ENCODE measurements around the gene RTRAF.

RTRAF gene

GRCh38 chr14:51969852-51970540, 19.4 kb upstream of the RTRAF start:
- no peak for DNase-seq (ENCODE audit: low read depth in 1 of 2, low spot score in 1 of 2)
- in situ Hi-C loops (cut with HindIII; ENCODE audit: low pct_unique_long_range_greater_than_20kb, low sequenced_read_pairs) = no loop called here
- no peak for TF ChIP-seq JUND (IDR thresholded peaks at IDR 0.05; ENCODE audit: low read depth)

- no peak for TF ChIP-seq JUND (IDR thresholded peaks at IDR 0.05; ENCODE audit: low read depth)
- in situ Hi-C loops (cut with HindIII; ENCODE audit: low pct_unique_long_range_greater_than_20kb, low sequenced_read_pairs) = no loop called here
- no peak for DNase-seq (ENCODE audit: low read depth in 1 of 2, low spot score in 1 of 2)
Observed at GRCh38 chr14:51972566-51972965, 16.8 kb upstream of the RTRAF start.

GRCh38 chr14:51977075-51977474, 12.3 kb upstream of the RTRAF start:
- no peak for DNase-seq (ENCODE audit: low read depth in 1 of 2, low spot score in 1 of 2)
- no peak for TF ChIP-seq JUND (IDR thresholded peaks at IDR 0.05; ENCODE audit: low read depth)
- in situ Hi-C loops (cut with HindIII; ENCODE audit: low pct_unique_long_range_greater_than_20kb, low sequenced_read_pairs) = no loop called here

DNA sequence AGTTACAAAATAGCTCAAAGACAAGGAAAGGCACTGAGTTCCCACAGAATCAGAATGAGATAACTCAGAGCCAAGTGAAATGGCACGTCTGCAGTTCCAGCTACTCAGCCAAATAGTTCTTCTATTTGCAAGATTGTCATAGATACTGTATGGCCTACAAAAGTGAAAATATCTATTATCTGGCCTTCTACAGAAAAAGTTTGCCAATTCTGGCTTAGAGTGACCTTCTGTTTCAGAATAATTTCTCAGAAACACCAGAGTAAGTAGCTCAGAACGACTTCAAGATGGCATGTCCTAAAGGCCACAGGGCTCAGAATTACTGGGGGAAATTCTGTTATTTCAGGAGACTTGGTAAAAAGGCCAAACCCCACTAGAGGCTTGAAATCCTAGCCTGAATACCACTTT, 10.7 kb upstream of the RTRAF start:
- TF ChIP-seq JUND (IDR thresholded peaks at IDR 0.05; ENCODE audit: low read depth) = no peak
- no peak for DNase-seq (ENCODE audit: low read depth in 1 of 2, low spot score in 1 of 2)
- in situ Hi-C loops (cut with HindIII; ENCODE audit: low pct_unique_long_range_greater_than_20kb, low sequenced_read_pairs) = no loop called here

- no peak for TF ChIP-seq JUND (IDR thresholded peaks at IDR 0.05; ENCODE audit: low read depth)
- peak; percentile 62 to 85 for DNase-seq (ENCODE audit: low read depth in 1 of 2, low spot score in 1 of 2)
- in situ Hi-C loops (cut with HindIII; ENCODE audit: low pct_unique_long_range_greater_than_20kb, low sequenced_read_pairs) = no loop called here
Observed at GRCh38 chr14:51979088-51979709, 10.1 kb upstream of the RTRAF start.

DNA sequence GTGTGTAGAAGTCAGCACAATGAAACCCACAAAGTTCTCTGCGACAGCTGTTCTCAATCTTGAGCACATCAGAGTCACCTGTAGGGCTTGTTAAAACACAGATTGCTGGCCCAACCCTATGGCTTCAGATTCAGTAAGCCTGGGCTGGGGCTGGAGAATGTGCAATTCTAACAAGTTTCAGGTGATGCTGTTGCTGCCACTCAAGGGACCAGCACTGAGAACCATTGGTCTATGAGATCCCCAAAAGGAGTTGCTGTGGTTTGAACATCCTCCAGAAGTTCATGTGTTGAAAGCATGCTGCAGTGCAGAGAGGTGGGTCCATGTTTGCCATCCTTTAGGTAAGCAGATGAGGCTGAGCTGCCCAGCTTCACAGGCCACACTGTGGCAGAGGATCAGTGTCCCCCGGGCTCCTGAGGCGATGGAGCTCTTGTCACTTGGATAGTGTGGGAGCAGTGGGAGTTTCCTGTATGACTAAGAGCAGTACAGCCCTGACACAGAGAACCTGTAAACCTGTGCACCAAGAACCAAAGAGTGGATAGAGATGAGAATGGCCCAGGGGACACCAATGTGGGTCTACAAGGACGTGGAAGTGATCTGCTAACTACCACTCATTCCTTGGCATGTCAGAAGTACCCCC, 8.0 kb upstream of the RTRAF start:
- DNase-seq (ENCODE audit: low read depth in 1 of 2, low spot score in 1 of 2) = no peak
- in situ Hi-C loops (cut with HindIII; ENCODE audit: low pct_unique_long_range_greater_than_20kb, low sequenced_read_pairs) = no loop called here
- no peak for TF ChIP-seq JUND (IDR thresholded peaks at IDR 0.05; ENCODE audit: low read depth)

DNA sequence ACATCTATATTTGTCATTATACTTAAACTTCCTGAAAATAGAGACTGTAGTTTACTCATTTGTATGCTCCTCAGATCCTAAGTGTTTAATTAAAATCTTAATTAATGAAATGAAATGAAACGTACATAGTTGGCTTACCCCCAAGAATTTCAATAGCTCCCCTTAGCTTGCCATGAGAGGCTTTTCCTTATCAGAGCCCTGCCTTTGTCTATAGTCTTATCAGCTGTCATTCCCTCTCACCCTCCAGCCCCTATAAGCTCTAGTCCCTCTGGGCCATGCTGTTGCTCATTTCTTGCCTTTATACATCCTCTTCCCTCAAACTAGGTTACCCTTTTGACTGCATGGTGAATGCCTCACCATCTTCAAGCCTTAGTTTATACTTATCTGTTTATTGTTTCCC, 1.1 kb upstream of the RTRAF start:
- no peak for DNase-seq (ENCODE audit: low read depth in 1 of 2, low spot score in 1 of 2)
- TF ChIP-seq JUND (IDR thresholded peaks at IDR 0.05; ENCODE audit: low read depth) = no peak
- in situ Hi-C loops (cut with HindIII; ENCODE audit: low pct_unique_long_range_greater_than_20kb, low sequenced_read_pairs) = no loop called here

DNA sequence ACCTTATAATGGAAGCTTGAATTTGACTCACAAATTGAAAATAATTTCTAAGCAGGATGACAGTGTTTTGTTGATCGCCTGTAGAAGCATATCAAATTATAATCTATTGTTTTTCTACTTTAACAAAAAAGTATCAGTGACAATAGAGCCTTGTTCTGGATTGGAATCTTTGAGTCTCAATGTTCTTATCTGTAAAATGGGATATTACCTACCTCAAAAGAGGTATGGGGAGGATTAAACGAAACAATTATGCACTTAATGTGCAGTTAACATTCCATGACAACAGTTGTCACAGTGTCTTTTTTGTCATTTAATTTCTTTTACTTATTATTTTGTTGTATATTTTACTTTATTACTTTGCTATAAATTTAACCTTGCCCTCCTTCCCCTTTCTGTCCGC, 1.1 kb downstream of the RTRAF start:
- no peak for TF ChIP-seq JUND (IDR thresholded peaks at IDR 0.05; ENCODE audit: low read depth)
- in situ Hi-C loops (cut with HindIII; ENCODE audit: low pct_unique_long_range_greater_than_20kb, low sequenced_read_pairs) = no loop called here
- DNase-seq (ENCODE audit: low read depth in 1 of 2, low spot score in 1 of 2) = no peak

GRCh38 chr14:51993285-51993920, 4.1 kb downstream of the RTRAF start:
- TF ChIP-seq JUND (IDR thresholded peaks at IDR 0.05; ENCODE audit: low read depth) = no peak
- DNase-seq (ENCODE audit: low read depth in 1 of 2, low spot score in 1 of 2) = no peak
- in situ Hi-C loops (cut with HindIII; ENCODE audit: low pct_unique_long_range_greater_than_20kb, low sequenced_read_pairs) = no loop called here

DNA sequence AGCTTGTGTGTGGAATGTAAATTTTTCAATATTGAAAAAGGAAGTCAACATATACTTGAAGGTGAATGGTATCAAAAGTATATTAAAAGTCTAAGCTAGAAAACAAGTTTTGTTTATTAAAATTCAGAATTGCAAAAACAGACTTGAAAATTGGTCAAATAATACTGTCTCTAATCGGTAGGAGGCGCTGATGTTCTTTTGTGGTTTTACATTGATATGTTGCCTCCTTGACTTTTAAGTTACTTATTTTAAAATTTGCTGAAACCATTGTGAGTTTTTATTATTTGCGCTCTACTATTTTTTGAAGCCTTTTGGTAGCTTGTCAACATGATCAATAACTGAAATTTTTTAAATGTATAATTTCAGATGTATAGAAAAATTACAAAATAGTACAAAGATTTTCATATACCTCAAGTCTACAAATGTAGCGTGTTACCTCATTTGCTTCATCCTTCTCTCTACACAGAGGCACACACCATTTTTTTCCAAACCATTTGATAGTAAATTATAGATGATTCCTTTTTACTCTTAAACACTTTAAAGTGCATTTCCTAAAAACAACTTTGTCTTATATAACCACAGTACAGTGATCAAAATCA, 6.9 kb downstream of the RTRAF start:
- peak in 1 of 2 experiments; percentile 41 for DNase-seq (ENCODE audit: low read depth in 1 of 2, low spot score in 1 of 2)
- in situ Hi-C loops (cut with HindIII; ENCODE audit: low pct_unique_long_range_greater_than_20kb, low sequenced_read_pairs) = no loop called here
- no peak for TF ChIP-seq JUND (IDR thresholded peaks at IDR 0.05; ENCODE audit: low read depth)

DNA sequence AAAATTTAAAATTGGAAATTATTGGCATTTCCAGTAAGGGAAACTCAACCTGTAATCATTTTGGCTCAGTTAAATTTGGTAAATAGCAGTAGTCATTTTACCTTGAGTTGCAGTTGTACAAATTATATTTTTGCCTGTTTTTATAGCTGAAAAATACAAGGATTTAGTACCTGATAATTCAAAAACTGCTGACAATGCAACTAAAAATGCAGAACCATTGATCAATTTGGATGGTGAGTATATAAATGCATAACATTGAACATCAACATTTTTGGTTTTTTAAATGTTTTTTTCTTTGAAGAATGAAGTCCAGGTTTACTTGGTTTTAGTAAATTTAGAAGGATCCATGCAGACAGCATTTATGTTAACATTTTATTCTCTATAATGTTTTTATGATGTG, 9.0 kb downstream of the RTRAF start:
- no peak for DNase-seq (ENCODE audit: low read depth in 1 of 2, low spot score in 1 of 2)
- in situ Hi-C loops (cut with HindIII; ENCODE audit: low pct_unique_long_range_greater_than_20kb, low sequenced_read_pairs) = no loop called here
- no peak for TF ChIP-seq JUND (IDR thresholded peaks at IDR 0.05; ENCODE audit: low read depth)

- TF ChIP-seq JUND (IDR thresholded peaks at IDR 0.05; ENCODE audit: low read depth) = no peak
- in situ Hi-C loops (cut with HindIII; ENCODE audit: low pct_unique_long_range_greater_than_20kb, low sequenced_read_pairs) = no loop called here
Observed at GRCh38 chr14:51999084-51999483, 9.7 kb downstream of the RTRAF start.

More at GRCh38 chr14:51999084-51999483, 9.7 kb downstream of the RTRAF start:
- no peak for DNase-seq (ENCODE audit: low read depth in 1 of 2, low spot score in 1 of 2)

Measured in T47D (cell line).